GM10266 (cell line): ENCODE data around the gene BCAT1.

Experiments used
- DNase-seq: peaks from one replicate; pipeline ENCODE4 v3.0.0; 2012; ENCODE audit errors: extremely low spot score
- CTCF ChIP-seq: IDR thresholded peaks from 2 replicates; pipeline ENCODE4 v1.5.1; 2012; ENCODE audit warnings: mild to moderate bottlenecking, low read depth; ENCODE audit not compliant: control insufficient read depth, insufficient read depth; ENCODE audit errors: missing control alignments

The BCAT1 gene

GRCh38 chr12:24808651-24809050, 140.2 kb downstream of the BCAT1 start:
- no peak for DNase-seq
- TF ChIP-seq CTCF, result no peak

- DNase-seq, result no peak
- TF ChIP-seq CTCF, result no peak
These were observed 142.5 kb downstream of the BCAT1 start for GRCh38 chr12:24806386-24806785.

- TF ChIP-seq CTCF, result no peak
- DNase-seq, result no peak
These were observed 145.3 kb downstream of the BCAT1 start for GRCh38 chr12:24803430-24804245.

GRCh38 chr12:24798335-24798734, 150.6 kb downstream of the BCAT1 start:
- DNase-seq, result peak; percentile 5
- TF ChIP-seq CTCF, result no peak

- TF ChIP-seq CTCF, result no peak
- no peak for DNase-seq
These were observed 151.0 kb downstream of the BCAT1 start for GRCh38 chr12:24797901-24798300.

GRCh38 chr12:24796876-24797275, 152.0 kb downstream of the BCAT1 start:
- TF ChIP-seq CTCF, result no peak
- DNase-seq, result no peak

DNA sequence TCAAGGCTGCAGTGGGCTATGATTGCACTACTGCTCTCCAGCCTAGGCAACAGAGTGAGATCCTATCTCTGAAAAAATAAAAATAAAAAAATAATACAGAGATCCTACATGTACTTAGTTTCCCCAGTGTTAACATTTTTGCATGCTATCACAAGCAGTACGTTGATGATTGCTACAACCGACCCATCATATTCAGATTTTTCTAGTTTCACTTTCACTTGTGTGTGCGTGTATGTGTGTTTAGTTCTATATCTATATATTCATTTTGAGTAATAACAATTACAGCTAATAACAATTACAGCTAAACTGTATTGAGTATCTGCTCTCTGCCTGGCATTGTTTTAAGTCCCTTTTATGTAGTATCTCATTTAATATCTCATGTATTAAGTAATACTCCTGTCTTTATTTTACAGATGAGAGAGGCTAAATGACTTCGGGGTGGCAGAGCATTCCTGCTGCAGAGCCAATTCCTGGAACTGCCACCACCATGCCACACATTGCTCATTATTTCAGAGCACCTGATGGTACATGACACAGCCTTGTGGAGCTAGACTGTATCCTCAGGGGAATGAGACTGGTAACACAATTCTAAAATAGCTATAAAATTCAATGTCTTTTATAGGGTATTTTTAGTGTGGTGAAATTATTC, 153.1 kb downstream of the BCAT1 start:
- no peak for TF ChIP-seq CTCF
- DNase-seq, result no peak
